Activated CD4-positive, alpha-beta T cell treated with anti-CD3 and anti-CD28 coated beads, Interleukin-2, Interleukin-6, amounts not matched to agents 100 ng/mL and 50 ng/mL, durations not matched to agents 16 hours and 8 hours (primary cell): ENCODE data around the gene NFATC1.

Experiments used
- DNase-seq: peaks from one replicate; pipeline ENCODE4 v3.0.0-alpha.2; 2020

The NFATC1 gene

GRCh38 chr18:79560042-79560860 lies 164.5 kb downstream of the NFATC1 start:
- no peak for DNase-seq

DNA sequence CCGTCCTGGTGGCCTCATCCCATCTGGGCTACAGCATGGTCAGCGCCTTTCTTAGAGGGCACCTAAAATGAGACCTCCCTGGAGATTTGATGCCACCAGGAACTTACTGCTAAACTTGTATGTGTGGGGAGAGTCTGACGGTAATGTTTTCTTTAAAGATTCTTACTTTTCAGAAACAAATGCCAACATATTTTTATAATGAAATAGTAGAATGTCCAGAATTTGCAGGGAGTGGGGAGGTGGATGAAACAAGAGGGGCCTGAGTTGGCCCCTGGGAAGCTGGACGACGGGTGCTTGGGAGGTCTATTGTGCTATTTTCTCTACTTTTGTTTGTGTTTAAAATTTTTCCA lies 165.1 kb downstream of the NFATC1 start:
- DNase-seq = no peak

DNA sequence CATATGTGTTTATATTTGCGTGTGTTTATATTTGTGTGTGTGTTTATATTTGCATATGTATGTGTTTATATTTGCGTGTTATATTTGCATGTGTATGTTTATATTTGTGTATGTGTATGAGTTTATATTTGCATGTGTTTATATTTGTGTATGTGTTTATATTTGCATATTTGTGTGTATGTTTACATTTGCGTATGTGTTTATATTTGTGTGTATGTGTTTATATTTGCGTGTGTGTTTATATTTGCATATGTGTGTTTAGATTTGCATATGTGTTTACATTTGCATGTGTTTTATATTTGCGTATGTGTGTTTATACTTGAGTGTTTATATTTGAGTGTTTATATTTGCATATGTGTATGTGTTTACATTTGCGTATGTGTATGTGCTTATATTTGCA lies 168.2 kb downstream of the NFATC1 start:
- DNase-seq = no peak

- DNase-seq = no peak
Observed at GRCh38 chr18:79564441-79564840, 168.7 kb downstream of the NFATC1 start.

- no peak for DNase-seq
Observed at GRCh38 chr18:79566771-79567431, 171.2 kb downstream of the NFATC1 start.

DNA sequence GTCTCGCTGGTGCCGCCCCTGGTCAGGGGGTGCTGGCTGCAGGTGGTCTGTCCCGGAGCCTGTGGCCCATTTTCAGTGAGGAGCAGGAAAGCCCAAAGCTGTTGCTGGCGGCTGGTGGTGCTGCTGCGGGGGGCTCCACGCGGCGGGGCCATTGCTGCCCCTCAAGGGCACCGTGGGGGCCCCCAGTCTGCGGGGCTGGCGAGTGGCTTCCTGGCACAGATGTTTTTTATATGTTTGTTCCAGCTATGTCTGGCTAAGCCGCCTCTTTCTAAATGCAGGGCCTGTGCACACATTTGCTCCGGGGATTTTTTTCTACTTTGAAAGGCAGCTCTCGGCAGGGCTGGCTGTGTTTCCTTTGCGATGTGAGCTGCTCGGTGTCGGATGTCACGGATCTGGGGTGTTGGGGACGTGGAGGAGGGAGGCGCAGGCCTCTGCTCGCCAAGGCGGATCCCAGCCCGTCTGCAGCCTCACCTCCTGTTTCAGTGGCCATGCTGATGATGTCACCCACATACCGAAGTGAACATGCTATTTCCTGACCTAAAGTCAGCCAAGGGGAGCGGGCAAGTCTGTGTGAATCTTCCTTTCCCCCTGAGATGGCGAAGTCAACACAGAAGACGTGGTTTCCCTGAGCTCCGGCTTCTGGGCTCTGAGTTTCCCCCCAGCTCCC lies 171.9 kb downstream of the NFATC1 start:
- no peak for DNase-seq

DNA sequence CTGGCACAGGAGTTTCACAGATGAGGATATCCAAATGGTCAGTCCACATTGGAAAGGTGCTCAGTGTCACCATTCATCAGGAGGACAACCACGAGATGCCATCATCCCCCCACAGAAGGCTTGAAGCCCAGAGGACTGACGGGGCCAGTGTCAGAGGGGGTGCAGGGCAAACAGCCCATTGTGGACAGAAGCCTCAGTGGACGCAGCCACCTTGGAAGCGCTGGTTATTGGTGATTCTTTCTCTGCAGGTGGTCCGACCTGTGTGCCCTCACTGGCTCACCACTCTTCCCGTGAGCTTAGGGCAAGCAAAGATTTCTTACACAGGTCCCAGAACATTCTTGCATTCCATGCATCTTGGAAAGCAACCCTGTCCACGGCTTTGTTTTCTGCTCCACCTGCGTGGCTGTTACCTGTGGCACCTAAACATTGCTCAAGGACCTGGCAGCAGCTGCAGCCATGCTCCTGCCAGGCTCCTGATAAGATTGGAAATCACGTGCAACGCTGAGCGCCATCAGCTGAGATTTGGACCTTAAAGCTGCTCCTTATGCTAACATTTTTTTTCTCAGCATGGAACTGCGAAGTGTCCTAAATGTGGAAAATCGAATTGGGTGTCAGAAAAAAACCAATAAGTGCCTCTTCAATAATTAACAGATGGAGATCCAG lies 172.9 kb downstream of the NFATC1 start:
- no peak for DNase-seq

- no peak for DNase-seq
Observed at GRCh38 chr18:79569720-79570119, 174.0 kb downstream of the NFATC1 start.

DNA sequence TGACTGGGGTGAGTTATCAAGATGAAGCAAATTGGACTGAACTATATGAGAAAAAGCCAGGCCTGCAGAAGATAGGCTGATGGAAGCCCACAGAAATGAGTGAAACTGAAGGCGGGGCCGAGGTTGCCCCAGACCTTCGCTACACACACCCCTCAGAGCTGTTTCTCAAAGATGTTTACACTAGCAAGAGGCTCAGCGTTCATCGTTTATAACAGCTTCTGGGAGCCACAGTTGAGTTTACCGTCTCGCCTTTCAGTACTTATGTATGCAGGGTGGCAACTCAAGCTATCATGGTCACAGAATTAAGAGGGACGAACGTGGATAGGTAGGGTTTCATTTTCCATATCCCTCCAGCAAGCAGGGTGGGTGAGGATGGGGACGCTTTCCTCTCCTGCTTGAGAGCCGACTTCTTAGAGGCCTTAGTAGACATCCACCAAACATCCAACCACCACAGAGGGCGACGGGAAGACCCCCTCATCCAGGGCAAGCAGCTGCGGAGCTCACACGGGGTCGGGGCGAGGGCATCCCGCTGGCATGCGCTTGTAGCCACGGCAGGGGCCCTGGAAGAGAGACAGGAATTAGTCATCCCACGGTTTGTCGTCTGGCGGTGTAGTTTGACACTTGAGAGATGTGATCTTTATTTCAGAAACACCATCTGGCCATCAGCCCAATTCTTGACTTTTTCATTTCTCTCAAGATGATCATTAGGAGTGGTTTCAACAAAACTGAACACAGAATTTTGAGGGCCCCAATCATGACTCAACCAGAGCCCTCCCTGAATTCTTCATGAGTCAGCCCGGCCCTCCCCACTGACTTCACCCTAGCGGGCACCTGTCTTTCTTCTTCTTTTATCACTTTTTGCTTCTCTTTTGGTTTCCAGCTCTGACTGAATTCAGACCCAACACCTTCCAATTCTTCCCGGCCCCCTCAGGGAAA lies 174.8 kb downstream of the NFATC1 start:
- DNase-seq = no peak

- DNase-seq = no peak
Observed at GRCh38 chr18:79571211-79572092, 175.7 kb downstream of the NFATC1 start.

DNA sequence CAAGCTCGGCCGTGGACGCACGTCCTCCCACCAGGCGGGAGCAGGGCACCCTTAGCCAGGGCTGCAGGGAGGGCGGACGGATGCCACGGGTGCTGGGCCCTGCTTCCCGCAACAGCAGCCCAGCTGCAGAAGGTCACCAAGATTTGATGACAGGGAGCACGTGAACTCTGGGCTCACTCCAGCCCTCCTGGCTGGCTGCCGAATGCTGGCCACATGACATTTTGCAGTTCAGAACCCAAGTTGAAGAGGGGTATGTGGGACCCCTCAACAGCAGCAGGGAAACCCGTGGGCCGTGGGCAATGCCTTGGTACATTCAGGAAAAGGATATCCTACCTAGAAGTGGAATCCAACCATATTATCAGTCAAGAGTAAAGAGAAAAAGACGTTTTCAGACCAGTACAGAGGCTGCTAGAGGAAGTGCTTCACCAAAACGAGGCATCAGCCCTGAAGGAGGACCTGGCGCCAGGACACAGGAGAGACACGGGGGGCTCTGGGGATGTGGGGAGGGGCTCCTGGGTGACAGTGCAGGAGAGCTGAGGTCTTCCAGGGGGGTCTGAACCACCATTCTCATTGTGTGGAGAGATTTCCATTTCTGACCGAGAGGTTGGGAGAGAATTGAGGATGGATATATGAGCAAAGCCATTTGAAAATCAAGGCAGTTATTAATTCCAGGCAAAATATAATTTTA lies 176.5 kb downstream of the NFATC1 start:
- DNase-seq = no peak

GRCh38 chr18:79572848-79573451 lies 177.2 kb downstream of the NFATC1 start:
- DNase-seq = no peak

DNA sequence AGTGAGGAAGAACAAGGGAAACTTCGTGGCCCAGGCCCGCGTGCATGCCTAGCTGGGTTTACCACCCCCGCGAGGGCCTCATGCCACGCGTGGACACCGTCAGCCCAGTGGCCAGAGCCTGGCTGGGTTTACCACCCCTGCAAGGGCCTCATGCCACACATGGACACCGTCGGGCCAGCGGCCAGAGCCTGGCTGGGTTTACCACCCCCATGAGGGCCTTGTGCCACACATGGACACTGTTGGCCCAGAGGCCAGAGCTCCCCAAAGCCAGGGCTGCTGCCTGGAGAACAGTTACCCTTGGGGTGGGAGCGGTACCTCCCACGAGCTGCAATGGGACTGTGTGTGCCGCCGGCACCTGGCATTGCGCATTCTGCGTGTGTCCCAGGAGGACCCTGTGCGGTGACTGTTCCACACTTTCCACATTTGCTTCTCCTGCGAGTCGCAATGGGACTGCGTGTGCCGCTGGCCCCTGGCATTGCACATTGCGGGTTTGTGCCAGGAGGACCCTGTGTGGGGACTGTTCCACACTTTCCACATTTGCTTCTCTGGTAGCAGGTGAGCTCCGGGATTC lies 178.3 kb downstream of the NFATC1 start:
- no peak for DNase-seq

GRCh38 chr18:79574938-79575525 lies 179.3 kb downstream of the NFATC1 start:
- DNase-seq = no peak

DNA sequence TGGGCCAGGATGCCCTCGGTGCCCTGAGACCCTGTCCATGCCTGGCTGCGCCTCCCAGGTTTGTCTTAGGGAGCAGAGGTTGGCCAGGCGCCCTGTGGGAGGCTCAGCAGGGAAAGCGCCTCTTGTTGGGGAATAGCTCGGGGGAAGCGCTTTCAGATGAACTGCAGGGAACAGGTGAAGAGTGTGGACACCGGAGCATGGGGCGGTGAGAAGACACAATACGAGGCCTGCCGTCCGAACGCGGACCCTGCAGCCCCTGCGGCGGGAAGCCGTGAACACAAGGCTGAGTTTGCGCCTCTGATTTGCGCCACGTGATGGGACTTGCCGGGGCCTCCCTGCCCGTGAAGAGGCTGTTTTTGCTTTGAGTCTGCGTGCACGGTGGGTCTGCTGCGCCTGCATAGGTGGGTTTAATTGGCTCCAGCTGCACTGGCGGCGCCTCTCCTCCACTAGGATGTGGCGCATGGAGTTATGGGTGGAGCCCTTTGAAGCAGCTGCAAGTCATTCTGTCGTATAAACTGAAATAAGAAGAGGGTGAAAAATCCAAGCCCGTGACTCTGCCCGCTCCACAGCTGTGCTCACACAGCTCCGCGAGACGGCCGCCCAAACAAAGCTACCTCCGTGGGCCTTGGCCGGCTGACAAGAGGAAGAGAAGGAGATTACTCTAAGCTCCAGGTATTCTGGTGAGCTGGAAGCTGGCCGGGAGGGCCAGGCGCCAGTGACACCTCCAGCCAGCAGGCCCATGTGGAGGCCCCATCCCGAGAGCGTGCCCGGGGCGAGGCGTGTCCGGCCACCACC lies 180.4 kb downstream of the NFATC1 start:
- no peak for DNase-seq

DNA sequence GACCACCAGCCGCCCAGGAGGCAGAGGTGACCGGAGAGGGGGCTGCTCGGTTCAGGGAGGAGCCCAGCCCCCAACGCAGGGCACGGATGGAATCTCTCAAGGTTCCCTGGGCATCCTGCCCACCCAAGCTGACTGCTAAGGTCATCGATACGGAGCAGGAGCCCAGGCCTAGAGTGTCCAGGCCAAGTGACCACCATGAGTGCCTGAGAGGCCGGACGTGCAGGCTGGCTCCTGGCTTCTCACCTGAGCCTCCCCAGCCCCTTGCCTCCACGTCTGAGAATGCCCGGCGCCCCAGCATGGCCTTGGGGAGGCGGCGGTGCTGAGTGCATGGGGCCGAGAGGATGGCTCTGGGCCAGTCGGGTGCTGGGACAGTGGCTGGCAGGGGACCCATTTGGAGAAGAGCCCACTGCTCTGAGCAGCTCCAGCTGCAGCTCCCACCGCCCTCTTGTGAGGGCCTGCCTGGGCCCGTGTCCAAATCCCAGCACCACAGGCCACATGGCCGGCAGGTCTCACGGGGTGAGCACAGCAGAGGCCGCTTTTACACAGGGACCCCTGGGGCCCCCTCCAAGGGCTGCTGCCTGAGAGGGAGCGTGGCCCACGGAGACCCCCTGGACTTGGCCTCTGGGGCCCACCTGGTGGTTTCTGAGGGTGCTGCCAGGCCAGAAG lies 181.1 kb downstream of the NFATC1 start:
- no peak for DNase-seq

GRCh38 chr18:79577451-79578395 lies 182.0 kb downstream of the NFATC1 start:
- DNase-seq = no peak
